SK-N-MC (cell line): Measurements from ENCODE around the gene UNCX.

ENCODE experiments used
- EZH2 ChIP-seq: fragments of 200-600 bp; sonication (generic); IDR thresholded peaks from one replicate; pipeline ENCODE4 v1.6.1; 2017; ENCODE audit warnings: antibody characterized with exemption
- FOXP2 ChIP-seq: optimal IDR thresholded peaks from 2 replicates; pipeline ENCODE3; 2011; ENCODE audit warnings: mild to moderate bottlenecking, moderate library complexity; ENCODE audit not compliant: insufficient read depth; ENCODE audit errors: extremely low read length, control extremely low read depth
- POLR2AphosphoS5 ChIP-seq: IDR thresholded peaks from 2 replicates; pipeline ENCODE4 v1.6.1; 2012; ENCODE audit warnings: mild to moderate bottlenecking, low read depth, low read length, borderline replicate concordance

- TF ChIP-seq EZH2 (no peak), POLR2AphosphoS5 (no peak), FOXP2 (no peak)
Observed at GRCh38 chr7:1284743-1285458, 52.2 kb downstream of the UNCX start.
